Measurements from ENCODE around the gene PLXND1.

Gene PLXND1

GRCh38 chr3:129627350-129628168, 21.1 kb upstream of the PLXND1 start:
- DNase-seq = peak; percentile 75

DNA sequence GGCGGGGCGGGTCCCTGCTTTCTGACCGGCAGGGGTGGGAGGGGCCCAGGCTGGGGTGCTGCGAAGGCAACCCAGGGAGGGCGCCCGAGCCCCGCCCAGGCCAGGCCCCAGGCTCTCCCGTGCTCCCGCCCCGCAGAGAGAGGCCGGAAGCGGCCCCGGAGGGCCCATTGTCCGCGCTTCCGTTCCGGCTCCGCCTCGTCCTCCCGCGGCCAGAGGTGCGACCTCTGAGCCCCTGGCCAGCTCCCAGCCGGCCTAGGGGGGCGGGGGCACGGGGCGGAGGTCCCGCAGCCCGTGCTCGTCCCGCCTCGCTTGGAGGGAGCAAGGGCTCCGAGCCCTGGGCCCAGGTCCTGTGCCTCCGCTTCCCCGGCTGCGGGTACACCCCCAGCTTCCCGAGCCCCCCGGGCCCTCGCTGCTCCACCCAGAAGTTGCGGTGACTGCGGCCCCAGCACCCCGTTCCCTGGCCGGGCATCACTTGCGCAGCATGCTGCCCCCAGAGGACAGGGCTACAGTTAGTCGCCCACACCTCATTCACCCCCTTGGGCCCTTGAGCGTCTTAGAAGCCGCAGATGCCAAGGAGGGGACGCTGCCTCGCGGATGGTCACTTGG, 20.4 kb upstream of the PLXND1 start:
- no peak for DNase-seq

DNA sequence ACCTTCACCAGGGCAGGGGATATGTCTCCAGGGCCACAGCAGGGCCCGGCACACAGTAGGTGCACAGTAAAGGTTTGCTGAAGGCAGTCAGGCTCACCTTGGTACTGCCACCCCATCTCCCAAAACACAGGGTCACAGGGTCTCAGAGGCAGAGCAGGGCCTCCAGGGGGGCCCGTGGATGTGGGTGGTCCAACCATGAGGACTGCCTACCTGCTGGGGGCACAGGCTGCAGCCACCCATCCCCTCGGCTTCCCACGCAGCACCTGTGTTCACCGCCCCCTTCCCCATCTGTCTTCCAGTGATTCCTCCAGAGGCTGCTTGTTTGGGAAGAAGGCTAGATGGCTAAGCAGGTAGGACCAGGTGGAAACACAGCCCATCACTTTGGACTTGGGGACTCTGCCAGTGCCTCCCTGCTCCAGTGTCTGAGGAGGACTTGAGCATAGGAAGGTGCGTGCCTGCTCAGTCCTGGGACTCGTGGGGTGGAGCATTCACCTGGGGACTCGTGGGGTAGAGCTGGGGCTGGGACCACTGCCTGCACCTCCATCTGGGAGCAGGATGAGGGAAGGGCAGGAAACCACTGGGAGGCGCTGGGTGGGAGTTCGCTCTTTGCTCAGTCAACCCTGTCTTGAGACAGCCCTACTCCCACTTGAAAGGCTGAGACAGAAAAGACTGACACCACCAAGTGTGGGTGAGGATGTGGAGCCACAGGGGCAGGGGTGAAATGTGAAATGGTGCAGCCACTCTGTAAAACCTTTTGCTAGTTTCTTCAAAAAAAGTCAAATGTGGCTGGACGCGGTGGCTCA, 18.8 kb upstream of the PLXND1 start:
- no peak for DNase-seq

DNA sequence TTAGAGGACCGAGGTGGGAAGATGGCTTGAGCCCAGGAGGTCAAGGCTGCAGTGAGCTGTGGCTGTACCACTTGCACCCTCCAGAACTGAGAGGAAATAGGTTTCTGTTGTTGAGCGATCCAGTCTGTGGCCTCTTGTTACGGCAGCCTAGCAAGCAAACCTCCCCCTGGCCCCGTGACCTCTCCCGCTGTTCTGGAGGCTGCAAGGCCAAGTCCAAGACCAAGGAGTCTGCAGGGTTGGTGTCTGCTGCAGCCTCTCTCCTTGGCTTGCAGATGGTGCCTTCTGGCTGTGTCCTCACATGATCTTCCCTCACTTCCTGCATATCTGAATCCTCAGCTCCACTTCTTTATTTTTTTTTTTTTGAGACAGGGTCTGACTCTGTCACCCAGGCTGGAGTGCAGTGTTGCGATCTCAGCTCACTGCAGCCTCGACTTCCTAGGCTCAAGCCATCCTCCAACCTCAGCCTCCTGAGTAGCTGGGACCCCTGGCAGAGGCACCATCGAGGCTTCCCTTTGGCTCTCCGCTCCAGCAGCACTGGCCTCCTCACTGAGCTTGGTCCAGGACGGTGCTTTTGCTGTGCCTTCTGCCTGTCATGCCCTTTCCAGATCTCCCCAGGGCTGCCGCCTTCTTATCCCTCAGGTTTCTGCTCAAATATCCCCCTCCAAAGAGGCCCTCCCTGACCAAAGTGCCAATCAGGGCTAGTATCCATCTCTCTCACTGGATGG, 18.0 kb upstream of the PLXND1 start:
- no peak for DNase-seq

DNA sequence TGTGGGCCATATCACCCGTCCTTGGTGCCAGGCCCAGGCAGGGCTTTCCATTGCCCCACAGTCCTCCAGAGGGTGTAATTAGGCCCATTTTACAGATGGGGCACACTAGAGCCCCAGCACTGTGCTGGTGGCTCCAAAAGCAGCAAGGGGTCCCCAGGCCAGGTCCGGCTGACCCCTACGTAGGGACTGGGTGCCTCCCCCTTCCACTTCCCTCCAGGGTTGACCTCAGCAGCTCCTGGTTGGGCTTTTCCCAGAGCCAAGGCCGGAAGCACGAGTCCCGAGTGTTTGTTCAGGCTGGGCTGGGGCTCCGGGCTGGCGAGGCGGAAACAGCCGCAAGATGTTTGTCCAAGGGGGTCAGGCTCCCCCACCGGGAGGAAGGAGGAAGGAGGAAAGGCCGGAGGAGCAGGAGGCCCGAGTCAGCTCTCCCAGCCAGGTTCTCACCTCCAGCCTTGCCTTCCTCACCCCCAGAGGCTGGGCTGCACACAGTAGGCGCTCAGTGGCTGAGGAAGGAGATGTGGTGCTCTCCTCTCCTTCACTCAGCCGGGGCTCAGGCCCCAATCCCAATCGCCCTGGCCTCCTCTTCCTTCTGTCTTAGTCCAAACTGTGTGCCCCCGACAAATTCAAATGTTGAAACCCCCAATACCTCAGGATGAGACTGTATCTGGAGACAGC, 17.1 kb upstream of the PLXND1 start:
- DNase-seq = no peak

DNA sequence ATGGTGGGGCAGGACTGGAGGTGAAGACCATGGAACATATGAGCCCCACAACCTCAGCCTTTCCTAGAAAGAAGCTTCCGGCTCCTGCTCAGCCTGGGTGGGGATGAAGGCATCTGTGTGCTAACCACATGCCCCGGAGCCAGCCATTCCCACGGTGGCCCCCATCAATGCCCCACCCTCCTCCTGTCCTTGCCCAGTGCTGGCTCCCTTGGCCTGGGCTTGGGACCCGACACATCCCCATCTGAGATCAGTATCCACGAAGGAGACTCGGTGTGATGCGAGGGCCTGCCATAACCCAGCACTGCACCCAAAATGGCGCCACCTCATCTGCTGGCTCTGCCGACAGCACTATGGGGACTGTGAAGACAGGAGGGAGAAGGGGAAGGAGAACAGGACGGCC, 16.5 kb upstream of the PLXND1 start:
- no peak for DNase-seq

DNA sequence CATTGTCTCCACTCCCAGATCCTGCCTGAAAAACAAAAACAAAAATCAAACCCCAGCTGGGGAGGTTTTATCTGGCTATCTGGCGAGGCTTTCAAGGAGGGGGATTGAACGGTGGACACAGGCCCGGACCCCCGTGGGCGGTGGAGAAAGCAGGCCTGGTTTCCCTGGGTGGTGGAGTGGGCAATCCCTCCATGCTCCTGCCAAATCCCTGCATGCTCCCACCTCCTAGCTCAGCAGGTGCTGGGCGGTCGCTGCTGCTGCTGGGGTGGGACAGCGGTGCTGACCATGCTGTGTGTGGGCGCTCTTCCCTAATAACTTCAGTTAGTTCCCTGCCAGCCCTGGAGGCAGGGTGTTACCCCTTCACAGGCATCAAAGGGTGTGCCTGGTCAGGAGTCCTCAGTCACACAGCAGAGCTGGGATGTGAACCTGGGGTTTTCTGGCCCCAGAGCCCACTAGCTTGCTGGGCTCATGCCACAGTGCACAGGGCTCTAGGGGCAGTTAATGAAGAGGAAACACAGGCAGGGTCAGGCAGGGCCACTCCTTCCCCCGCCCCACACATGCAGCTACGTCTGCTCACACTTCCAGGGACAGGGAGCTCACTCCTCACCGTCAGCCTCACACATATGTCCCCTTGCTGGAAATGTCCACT, 15.9 kb upstream of the PLXND1 start:
- no peak for DNase-seq

DNA sequence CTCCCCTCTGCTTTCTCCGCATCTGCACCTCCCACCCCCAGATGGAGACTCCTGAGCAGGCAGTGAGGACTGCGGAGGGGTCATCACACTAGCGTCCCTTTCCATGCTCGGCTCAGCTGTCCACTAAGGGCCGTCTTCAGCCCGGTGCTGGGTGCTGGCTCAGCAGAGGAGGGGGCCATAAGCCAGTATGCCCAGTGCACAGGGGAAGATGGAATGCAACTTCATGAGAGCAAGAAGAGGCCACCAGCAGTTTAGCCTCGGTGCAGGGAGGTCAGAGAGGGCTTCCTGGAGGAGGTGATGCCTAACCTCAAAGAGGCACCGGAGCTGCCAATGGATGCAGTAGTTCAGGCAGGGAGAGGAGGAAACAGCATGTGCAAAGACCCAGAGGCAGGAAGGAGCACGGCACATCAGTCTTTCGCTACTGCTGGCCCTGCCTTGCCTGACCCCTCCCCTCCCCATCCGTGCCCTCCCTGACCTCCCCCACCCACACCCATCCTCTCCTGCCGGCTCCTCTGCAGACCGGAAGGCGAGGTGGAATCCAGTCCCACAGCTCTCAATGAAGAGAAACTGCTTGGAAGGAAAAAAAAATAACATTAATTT, 15.2 kb upstream of the PLXND1 start:
- no peak for DNase-seq

GRCh38 chr3:129620828-129621559, 14.5 kb upstream of the PLXND1 start:
- DNase-seq = no peak

DNA sequence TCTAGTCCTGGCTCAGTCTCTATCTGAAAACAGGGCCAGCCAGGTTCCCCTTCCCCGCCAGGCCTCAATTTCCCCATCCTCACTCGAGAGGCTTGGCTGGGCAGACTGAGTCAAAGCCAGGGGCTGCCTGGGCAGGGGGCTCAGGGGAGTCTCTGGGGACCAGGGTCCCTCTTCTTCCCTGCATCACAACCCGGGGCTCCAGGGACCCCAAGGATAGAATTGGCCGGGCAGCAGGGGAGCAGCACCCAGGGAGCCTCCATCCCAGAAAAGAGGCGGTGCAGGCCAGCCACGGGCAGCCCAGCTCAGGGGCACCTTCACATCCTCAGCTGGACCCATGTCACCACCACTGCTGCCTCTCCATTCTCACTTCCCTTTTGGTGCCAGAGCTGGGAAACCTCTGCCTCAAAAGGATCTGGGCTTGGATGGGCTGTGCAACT, 13.3 kb upstream of the PLXND1 start:
- no peak for DNase-seq

DNA sequence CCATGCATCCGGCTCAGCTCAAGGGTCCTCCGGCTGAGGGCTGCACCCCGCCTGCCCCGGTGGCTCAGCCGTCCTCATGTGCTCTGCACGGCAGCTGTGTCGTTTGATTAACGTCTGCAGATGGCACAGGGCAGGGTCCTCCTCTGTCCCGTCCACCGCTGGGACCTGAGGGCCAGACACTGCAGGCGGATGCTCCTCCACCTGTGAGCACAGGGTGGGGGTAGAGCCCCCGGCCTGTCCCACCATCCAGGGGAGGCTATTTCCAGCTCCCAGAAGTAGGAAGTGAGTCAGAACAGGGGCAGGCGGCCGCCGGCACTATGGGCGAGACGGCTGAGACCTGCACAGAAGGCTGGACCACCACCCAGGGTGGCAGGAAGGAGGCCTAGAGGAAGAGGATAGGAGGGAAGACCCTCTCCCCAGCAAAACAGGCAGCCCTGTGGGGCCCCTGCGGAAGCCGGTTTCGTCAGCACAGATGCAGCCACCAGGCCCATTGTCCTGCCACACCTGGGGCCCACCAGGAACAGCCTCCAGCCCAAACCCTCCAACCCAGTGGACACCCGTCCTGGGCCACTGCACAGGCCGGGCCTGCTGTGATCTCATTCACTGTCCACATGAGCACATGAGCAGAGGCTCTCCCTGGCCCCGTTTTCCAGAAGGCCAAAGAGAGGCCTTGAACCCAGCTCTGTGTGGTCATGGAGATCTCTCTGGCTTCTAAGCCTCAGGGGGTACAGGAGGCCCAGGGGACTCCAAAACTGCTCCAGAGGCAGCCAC, 12.6 kb upstream of the PLXND1 start:
- DNase-seq = no peak

DNA sequence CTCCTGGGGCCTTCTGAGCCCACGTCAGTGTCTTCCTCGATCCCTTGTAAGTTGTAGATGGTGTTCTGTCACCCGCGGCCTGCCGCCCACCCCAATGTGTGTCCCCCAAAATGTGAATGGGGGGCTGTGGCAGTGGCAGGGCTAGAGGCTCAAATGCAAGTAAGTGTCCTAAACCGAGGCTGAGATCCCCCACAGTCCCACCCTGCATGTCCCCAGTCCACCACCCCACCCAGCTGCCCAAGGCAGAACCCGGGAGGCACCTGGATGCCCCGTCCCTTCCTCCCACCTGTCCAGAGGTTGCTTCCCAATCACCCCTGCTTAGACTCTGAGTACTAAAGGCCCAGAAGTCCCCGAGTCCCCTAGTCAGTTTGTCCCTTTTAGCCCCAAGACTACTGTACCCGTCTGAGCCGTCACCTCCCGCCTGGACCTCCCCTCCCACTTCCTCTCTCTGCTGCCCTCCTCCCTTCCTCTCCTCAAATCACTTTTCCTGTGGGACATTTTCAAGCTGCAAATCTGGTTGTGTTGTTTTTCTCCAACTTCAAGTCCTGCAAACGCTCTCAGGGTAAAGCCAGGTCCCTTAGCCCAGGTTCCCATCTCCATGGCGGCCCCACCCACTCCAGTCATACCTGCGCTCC, 11.8 kb upstream of the PLXND1 start:
- DNase-seq = no peak

GRCh38 chr3:129617381-129618185, 11.1 kb upstream of the PLXND1 start:
- no peak for DNase-seq

DNA sequence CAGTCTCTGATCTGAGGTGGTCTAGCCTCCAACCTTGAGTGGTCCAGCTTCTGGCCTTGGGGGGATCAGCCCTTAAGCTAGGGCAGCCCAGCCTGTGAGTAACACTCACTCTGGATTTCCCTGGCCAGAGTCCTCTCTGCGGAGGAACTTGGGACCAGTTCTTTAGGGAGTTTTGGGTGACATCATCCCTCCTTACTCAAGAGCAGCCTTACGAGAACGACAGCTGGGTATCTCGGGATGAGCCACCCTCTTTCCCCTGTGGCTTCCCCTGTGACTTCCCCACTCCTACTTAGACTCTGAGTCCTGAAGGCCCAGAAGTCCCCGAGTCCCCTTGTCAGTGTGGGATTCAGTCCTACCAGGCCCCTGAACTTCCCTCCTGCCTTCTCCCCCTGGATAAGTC, 10.2 kb upstream of the PLXND1 start:
- DNase-seq = no peak

DNA sequence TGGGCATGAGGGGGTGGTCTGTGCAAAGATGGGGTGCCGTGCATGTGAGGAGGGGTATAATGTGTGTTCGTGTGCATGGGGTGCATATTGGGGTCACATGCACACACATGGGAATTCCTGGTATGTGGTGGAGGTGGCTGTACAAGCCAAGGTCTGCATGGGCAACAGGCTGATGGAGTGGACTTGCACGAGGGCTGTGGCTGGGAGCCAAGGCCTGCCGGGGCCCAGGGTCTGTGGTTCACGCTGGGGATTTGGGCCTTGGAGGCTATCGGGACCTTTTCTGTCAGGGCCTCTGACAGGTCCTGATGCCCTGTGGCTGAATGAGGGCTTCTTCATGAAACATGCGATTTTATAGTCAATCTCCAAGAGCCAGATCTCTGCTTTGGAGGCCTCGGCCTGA, 9.8 kb upstream of the PLXND1 start:
- DNase-seq = no peak

DNA sequence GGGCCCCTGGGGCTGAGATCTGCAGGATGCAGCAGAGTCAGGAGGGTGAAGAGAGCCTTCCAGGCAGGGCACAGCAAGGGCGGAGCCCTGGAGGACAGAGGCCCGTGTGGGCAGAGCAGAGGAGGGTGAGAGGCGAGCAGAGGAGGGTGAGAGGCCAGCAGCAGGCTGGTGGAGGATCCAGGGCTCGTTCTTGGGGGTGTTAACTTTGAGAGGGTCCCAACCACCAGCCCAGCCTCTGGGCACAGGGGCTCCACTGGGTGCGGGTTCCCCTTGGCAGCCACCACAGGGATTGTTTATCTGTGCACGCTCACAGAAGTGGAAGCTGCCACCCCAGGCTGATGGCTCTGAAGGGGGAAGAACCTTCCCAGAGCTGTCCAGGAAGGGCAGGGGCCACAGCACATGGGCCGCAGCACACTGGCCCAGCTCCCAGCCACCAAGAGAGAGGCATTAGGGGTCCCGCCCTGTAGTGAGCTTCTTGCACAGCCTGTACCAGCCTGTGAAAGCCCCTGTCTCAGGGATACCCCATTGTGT, 9.3 kb upstream of the PLXND1 start:
- DNase-seq = no peak

- DNase-seq = no peak
Measured at GRCh38 chr3:129614927-129615363, 8.5 kb upstream of the PLXND1 start.

DNA sequence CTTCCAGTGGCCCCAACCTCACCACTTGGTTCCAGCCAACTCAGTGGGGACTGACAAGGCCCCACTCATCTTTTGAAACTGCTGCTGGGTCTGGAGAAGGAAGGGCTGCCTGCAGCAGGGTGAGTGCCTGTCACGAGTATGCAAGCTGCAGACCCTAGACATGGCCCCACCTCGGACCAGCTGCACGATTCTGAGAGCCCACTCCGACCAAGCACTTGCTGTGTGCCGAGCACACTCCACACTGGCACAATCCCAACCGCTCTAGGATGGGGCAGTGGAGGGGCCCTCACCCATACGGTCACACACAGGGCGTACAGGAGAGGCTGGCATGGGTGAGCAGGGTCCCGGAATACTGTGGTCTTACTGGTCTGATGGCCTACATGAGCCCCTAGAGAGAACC, 8.0 kb upstream of the PLXND1 start:
- no peak for DNase-seq

Measured in kidney glomerular epithelial cell (primary cell).